Endothelial cell of umbilical vein (primary cell): Measurements from ENCODE around the gene PRDM1. TPM values are rescaled to one million over a fixed set of nuclear protein-coding genes. Genes with fewer than 3 reads are reported as not detected.

Source experiments
- BruUV-seq: library from RNA; stranded (reverse); fragments of 400-500 nt; replicated peaks from 2 replicates; lab custom pipeline; 2021; lab: Mats Ljungman, UMichigan
- CTCF ChIA-PET: fragments of 300-600, 350-600 bp; sonication (Branson Sonifier 250); formaldehyde crosslinking; loops from one replicate; lab custom pipeline; 2021; ENCODE audit warnings: antibody characterized with exemption, inconsistent platforms; lab: Charles Lee
- POLR2A ChIA-PET: fragments of 300-600, 350-600 bp; sonication (Branson Sonifier 250); formaldehyde crosslinking; loops from one replicate; lab custom pipeline; 2021; ENCODE audit warnings: antibody characterized with exemption, inconsistent platforms; lab: Charles Lee
- DNase-seq: peaks from one replicate; pipeline ENCODE4 v3.0.0-alpha.2; 2011; ENCODE audit warnings: low read depth, low spot score
- FAIRE-seq: peaks from 2 replicates; lab custom pipeline; 2011; peaks lifted over from hg19 to GRCh38; lab: Jason Lieb, UNC
- H2AFZ ChIP-seq: 2 replicates; pipeline ENCODE4 v1.6.0; 2012; ENCODE audit warnings: low read depth, low read length, control low read depth, inconsistent platforms
- H3K27ac ChIP-seq: 2 replicates; pipeline ENCODE4 v1.5.1; 2011; ENCODE audit warnings: low read depth, mild to moderate bottlenecking, control low read depth, low read length, moderate library complexity; ENCODE audit not compliant: insufficient read depth
- H3K27me3 ChIP-seq, 2 experiments: 2 replicates each; pipeline versions ENCODE4 v1.6.0 to v1.6.1; 2011; ENCODE audit warnings: low read length in 2 of 2, mixed read lengths in 1 of 2; ENCODE audit not compliant: control insufficient read depth in 2 of 2, insufficient read depth in 2 of 2
- H3K36me3 ChIP-seq, 2 experiments: 2 replicates in 1 of 2; 3 replicates in 1 of 2; pipeline ENCODE4 v1.5.1; 2011; ENCODE audit warnings: low read length in 2 of 2, mild to moderate bottlenecking in 1 of 2, moderate library complexity in 1 of 2; ENCODE audit not compliant: control insufficient read depth in 2 of 2, insufficient read depth in 2 of 2; ENCODE audit errors: extremely low read depth in 1 of 2
- H3K4me1 ChIP-seq: 3 replicates; pipeline ENCODE4 v1.5.1; 2011; ENCODE audit warnings: mild to moderate bottlenecking, low read length; ENCODE audit not compliant: control insufficient read depth, insufficient read depth; ENCODE audit errors: extremely low read depth
- H3K4me2 ChIP-seq: 2 replicates; pipeline ENCODE4 v1.6.1; 2011; ENCODE audit warnings: low read length, control low read depth, mixed read lengths; ENCODE audit not compliant: insufficient read depth
- H3K4me3 ChIP-seq, 3 experiments: fragments of 200-600 bp in 1 of 3; sonication (generic), shearing (Covaris generic) in 1 of 3; replicated peaks in 1 of 3; 2 replicates each; pipeline ENCODE4 v1.5.1; 2011 to 2016; ENCODE audit warnings: control low read depth in 3 of 3, low read length in 3 of 3, mild to moderate bottlenecking in 2 of 3, inconsistent platforms in 1 of 3, low read depth in 1 of 3, moderate library complexity in 1 of 3; ENCODE audit not compliant: insufficient read depth in 1 of 3
- H3K79me2 ChIP-seq: 2 replicates; pipeline ENCODE4 v1.6.0; 2012; ENCODE audit warnings: low read length, inconsistent platforms; ENCODE audit not compliant: control insufficient read depth, insufficient read depth
- H3K9ac ChIP-seq: replicated peaks from 2 replicates; pipeline ENCODE3; 2011; ENCODE audit warnings: low read length, control low read depth; ENCODE audit not compliant: insufficient read depth; ENCODE audit errors: extremely low read depth
- H3K9me1 ChIP-seq: replicated peaks from 3 replicates; pipeline ENCODE4 v1.6.0; 2011; ENCODE audit warnings: mild to moderate bottlenecking, low read length; ENCODE audit not compliant: control insufficient read depth, insufficient read depth; ENCODE audit errors: extremely low read depth
- H3K9me3 ChIP-seq: replicated peaks from 2 replicates; pipeline ENCODE4 v1.5.1; 2012; ENCODE audit warnings: low read length, inconsistent platforms; ENCODE audit not compliant: control insufficient read depth, insufficient read depth
- H4K20me1 ChIP-seq: replicated peaks from 2 replicates; pipeline ENCODE3; 2011; ENCODE audit warnings: mild to moderate bottlenecking, low read length; ENCODE audit not compliant: control insufficient read depth, insufficient read depth; ENCODE audit errors: extremely low read depth
- CTCF ChIP-seq, 2 donors: IDR thresholded peaks; 1 replicate in 1 of 2; 2 replicates in 1 of 2; pipeline ENCODE4 v1.5.1; 2011; ENCODE audit warnings: low read length in 2 of 2, mild to moderate bottlenecking in 2 of 2, moderate library complexity in 2 of 2, control low read depth in 1 of 2, inconsistent platforms in 1 of 2, low read depth in 1 of 2; ENCODE audit not compliant: insufficient read depth in 1 of 2; ENCODE audit errors: extremely low read depth in 1 of 2
- EZH2 ChIP-seq: IDR thresholded peaks from 2 replicates; pipeline ENCODE4 v1.6.1; 2012; ENCODE audit warnings: borderline replicate concordance, low read depth, mild to moderate bottlenecking, moderate library complexity, low read length, inconsistent platforms; ENCODE audit not compliant: severe bottlenecking
- FOS ChIP-seq: IDR thresholded peaks from 2 replicates; pipeline ENCODE4 v1.6.1; 2011; ENCODE audit warnings: mild to moderate bottlenecking, low read length, moderate library complexity, borderline replicate concordance; ENCODE audit not compliant: insufficient read depth
- GATA2 ChIP-seq: IDR thresholded peaks from 2 replicates; pipeline ENCODE4 v1.7.0; 2011; ENCODE audit warnings: low read depth, mild to moderate bottlenecking, moderate library complexity, mixed read lengths, low read length; ENCODE audit not compliant: insufficient read length, insufficient read depth
- JUN ChIP-seq: IDR thresholded peaks from 2 replicates; pipeline ENCODE4 v1.6.1; 2011; ENCODE audit warnings: borderline replicate concordance, low read depth; ENCODE audit not compliant: insufficient read length, insufficient read depth
- MYC ChIP-seq: IDR thresholded peaks from one replicate; pipeline ENCODE4 v1.6.1; 2011; ENCODE audit warnings: mild to moderate bottlenecking, low read depth, low read length
- POLR2A ChIP-seq: IDR thresholded peaks from 2 replicates; pipeline ENCODE4 v1.6.1; 2012; ENCODE audit warnings: low read depth, mild to moderate bottlenecking, control low read depth, low read length
- POLR2AphosphoS5 ChIP-seq: IDR thresholded peaks from 2 replicates; pipeline ENCODE4 v1.6.1; 2012; ENCODE audit warnings: low read depth, mild to moderate bottlenecking, control low read depth, low read length, moderate library complexity; ENCODE audit not compliant: insufficient read depth
- dilution Hi-C: fragments of 300-500 bp; cut with MboI; formaldehyde crosslinking; loops from one replicate; pipeline ENCODE4 v1.15.0; 2019; ENCODE audit warnings: low sequenced_read_pairs; ENCODE audit not compliant: extremely low pct_ligation_motif_present
- intact Hi-C: fragments of 100-400 bp; cut with micrococcal nuclease; formaldehyde crosslinking; loops from one replicate; pipeline ENCODE4 v1.10.0; 2022
- polyA plus RNA-seq, 4 experiments: library from polyadenylated mRNA; depleted of rRNA in 3 of 4; stranded (reverse) in 3 of 4; unstranded in 1 of 4; fragments of >200 nt; gene quantifications; 2 replicates each; pipeline versions ENCODE4 v1.2.1 to v1.2.3, GENCODE V29; 2011 to 2012; ENCODE audit warnings: missing spikeins in 1 of 4
- total RNA-seq: library from RNA; stranded (reverse); gene quantifications from 2 replicates; pipeline ENCODE4 v1.2.3, GENCODE V29; 2021
- TF ChIP-seq, protein P1 (sequence below): IDR thresholded peaks from 2 replicates; pipeline ENCODE4 v1.6.1; 2011; ENCODE audit not compliant: insufficient read depth, insufficient read length

PRDM1 gene
- total and polyA plus RNA-seq, 2 donors (not counting 3 experiments of a cell fraction or from before 2014, with no cell fraction given) = 0.36 to 2.7 TPM

GRCh38 chr6:106069478-106069877 lies 16.7 kb upstream of the PRDM1 start:
- H3K4me1 ChIP-seq = no peaks in the 10 kb centered on the region
- no peak for TF ChIP-seq JUN
- TF ChIP-seq, protein P1, sequence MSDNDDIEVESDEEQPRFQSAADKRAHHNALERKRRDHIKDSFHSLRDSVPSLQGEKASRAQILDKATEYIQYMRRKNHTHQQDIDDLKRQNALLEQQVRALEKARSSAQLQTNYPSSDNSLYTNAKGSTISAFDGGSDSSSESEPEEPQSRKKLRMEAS = peak; percentile 63
- H3K9ac ChIP-seq = no peak overlapping the region
- FAIRE-seq = no peak
- peak; percentile 60 for DNase-seq
- no peak overlapping the region for H3K4me2 ChIP-seq
- dilution Hi-C loops = no loop called here
- no peaks in the 10 kb centered on the region for H4K20me1 ChIP-seq
- no peaks in the 10 kb centered on the region for H3K9me3 ChIP-seq
- BruUV-seq = no TSS peak
- no peaks in the 10 kb centered on the region for H3K9me1 ChIP-seq
- CTCF ChIA-PET = no interaction called here
- H3K4me3 ChIP-seq = no peak overlapping the region
- H3K79me2 ChIP-seq = no peaks in the 10 kb centered on the region
- no peak overlapping the region for H2AFZ ChIP-seq
- H3K36me3 ChIP-seq = no peaks in the 10 kb centered on the region
- intact Hi-C loops = no loop called here
- H3K27me3 ChIP-seq = peaks cover 0 to 5% of the 10 kb centered on the region in 2 experiments
- POLR2A ChIA-PET = no interaction called here
- H3K27ac ChIP-seq = no peak overlapping the region

- no TSS peak for BruUV-seq
- H3K4me1 ChIP-seq = no peaks in the 10 kb centered on the region
- ChIA-PET CTCF (no interaction called here), POLR2A (no interaction called here)
- no peaks in the 10 kb centered on the region for H4K20me1 ChIP-seq
- no peak overlapping the region for H3K9ac ChIP-seq
- no peaks in the 10 kb centered on the region for H3K9me1 ChIP-seq
- no peaks in the 10 kb centered on the region for H3K79me2 ChIP-seq
- no peak overlapping the region for H2AFZ ChIP-seq
- H3K27me3 ChIP-seq = peaks cover 0 to 5% of the 10 kb centered on the region in 2 experiments
- H3K4me2 ChIP-seq = no peak overlapping the region
- TF ChIP-seq FOS (no peak), MYC (no peak), EZH2 (no peak), POLR2AphosphoS5 (no peak), GATA2 (no peak), POLR2A (no peak), JUN (no peak), CTCF (IDR thresholded peaks at IDR 0.05; ENCODE audit: extremely low read depth in 1 of 2, insufficient read depth in 1 of 2, low read depth in 1 of 2, low read length in 2 of 2) (no peak)
- TF ChIP-seq, protein P1 = no peak
- dilution Hi-C loops (no loop called here), intact Hi-C loops (no loop called here)
- FAIRE-seq (no peak), DNase-seq (no peak)
- H3K4me3 ChIP-seq = no peak overlapping the region
- H3K36me3 ChIP-seq = no peaks in the 10 kb centered on the region
- H3K9me3 ChIP-seq = no peaks in the 10 kb centered on the region
- H3K27ac ChIP-seq = no peak overlapping the region
Observed at GRCh38 chr6:106070636-106071035, 15.5 kb upstream of the PRDM1 start.
